KMS-11 (cell line): Measurements from ENCODE around the gene OS9.

ENCODE experiments used
- H2AFZ ChIP-seq: fragments of 200-600 bp; sonication (generic); 2 replicates; pipeline ENCODE4 v1.6.1; 2016; ENCODE audit warnings: antibody characterized with exemption, mixed run types, low read depth
- H3K27ac ChIP-seq: fragments of 200-600 bp; sonication (generic); 2 replicates; pipeline ENCODE4 v1.6.1; 2016; ENCODE audit warnings: mild to moderate bottlenecking, mixed run types
- H3K27me3 ChIP-seq: fragments of 200-600 bp; sonication (generic); 2 replicates; pipeline ENCODE4 v1.6.1; 2017; ENCODE audit warnings: mild to moderate bottlenecking, low read depth, mixed run types, moderate library complexity; ENCODE audit not compliant: insufficient read depth
- H3K36me3 ChIP-seq: fragments of 200-600 bp; sonication (generic); 2 replicates; pipeline ENCODE4 v1.6.1; 2017; ENCODE audit warnings: mild to moderate bottlenecking, mixed run types; ENCODE audit not compliant: insufficient read depth
- H3K4me1 ChIP-seq: fragments of 200-600 bp; sonication (generic); 2 replicates; pipeline ENCODE4 v1.6.1; 2016; ENCODE audit warnings: mild to moderate bottlenecking, low read depth, mixed run types; ENCODE audit not compliant: poor library complexity, severe bottlenecking
- H3K4me2 ChIP-seq: fragments of 200-600 bp; sonication (generic); 2 replicates; pipeline ENCODE4 v1.7.0; 2016; ENCODE audit warnings: mild to moderate bottlenecking, mixed run types
- H3K4me3 ChIP-seq: fragments of 200-600 bp; sonication (generic); IDR thresholded peaks from 2 replicates; pipeline ENCODE4 v1.6.1; 2017; ENCODE audit warnings: low read depth, low read length, mixed read lengths; ENCODE audit not compliant: insufficient read depth
- H3K79me2 ChIP-seq: fragments of 200-600 bp; sonication (generic); 2 replicates; pipeline ENCODE4 v1.6.1; 2016; ENCODE audit warnings: low read depth, mixed run types; ENCODE audit not compliant: insufficient read depth
- H3K9ac ChIP-seq: fragments of 200-600 bp; sonication (generic); 2 replicates; pipeline ENCODE4 v1.6.1; 2016; ENCODE audit warnings: mild to moderate bottlenecking, mixed run types
- H4K20me1 ChIP-seq: fragments of 200-600 bp; sonication (generic); 2 replicates; pipeline ENCODE4 v1.6.1; 2016; ENCODE audit warnings: mild to moderate bottlenecking, mixed run types; ENCODE audit not compliant: insufficient read depth
- CTCF ChIP-seq: fragments of 200-600 bp; sonication (generic); conservative IDR thresholded peaks from 2 replicates; pipeline ENCODE4 v1.6.1; 2017; ENCODE audit warnings: low read depth, mild to moderate bottlenecking, antibody characterized with exemption, low read length, moderate library complexity, mixed read lengths

The OS9 gene

GRCh38 chr12:57715786-57716185, 21.9 kb downstream of the OS9 start:
- Histone ChIP-seq H4K20me1 (no peaks in the 10 kb centered on the region), H3K36me3 (peaks cover 9% of the 10 kb centered on the region; the same call in 1 of the 2 replicates), H3K4me1 (no peaks in the 10 kb centered on the region), H3K9ac (no peak overlapping the region), H3K27ac (no peak overlapping the region), H2AFZ (no peak overlapping the region), H3K79me2 (no peaks in the 10 kb centered on the region), H3K4me2 (no peak overlapping the region), H3K27me3 (no peaks in the 10 kb centered on the region), H3K4me3 (no peak overlapping the region)
- no peak for TF ChIP-seq CTCF

GRCh38 chr12:57716305-57716704, 22.4 kb downstream of the OS9 start:
- Histone ChIP-seq H3K36me3 (peaks cover 9% of the 10 kb centered on the region; the same call in 1 of the 2 replicates), H3K4me2 (no peak overlapping the region), H3K79me2 (no peaks in the 10 kb centered on the region), H4K20me1 (no peaks in the 10 kb centered on the region), H3K9ac (no peak overlapping the region), H3K27me3 (no peaks in the 10 kb centered on the region), H3K4me1 (no peaks in the 10 kb centered on the region), H3K27ac (no peak overlapping the region), H3K4me3 (no peak overlapping the region), H2AFZ (no peak overlapping the region)
- no peak for TF ChIP-seq CTCF

- no peak overlapping the region for H2AFZ ChIP-seq
- H3K27ac ChIP-seq = no peak overlapping the region
- H3K4me1 ChIP-seq = no peaks in the 10 kb centered on the region
- no peaks in the 10 kb centered on the region for H3K27me3 ChIP-seq
- peaks cover 9% of the 10 kb centered on the region; the same call in 1 of the 2 replicates for H3K36me3 ChIP-seq
- no peak overlapping the region for H3K4me3 ChIP-seq
- no peak overlapping the region for H3K4me2 ChIP-seq
- no peak for TF ChIP-seq CTCF
- H4K20me1 ChIP-seq = no peaks in the 10 kb centered on the region
- H3K79me2 ChIP-seq = no peaks in the 10 kb centered on the region
- no peak overlapping the region for H3K9ac ChIP-seq
Observed at GRCh38 chr12:57717131-57717530, 23.2 kb downstream of the OS9 start.

GRCh38 chr12:57717846-57718640, 24.1 kb downstream of the OS9 start:
- H3K9ac ChIP-seq = no peak overlapping the region
- H3K27ac ChIP-seq = no peak overlapping the region
- no peak for TF ChIP-seq CTCF
- H3K79me2 ChIP-seq = no peaks in the 10 kb centered on the region
- peaks cover 9% of the 10 kb centered on the region; the same call in 1 of the 2 replicates for H3K36me3 ChIP-seq
- no peaks in the 10 kb centered on the region for H3K27me3 ChIP-seq
- H3K4me2 ChIP-seq = no peak overlapping the region
- no peak overlapping the region for H3K4me3 ChIP-seq
- no peaks in the 10 kb centered on the region for H4K20me1 ChIP-seq
- H2AFZ ChIP-seq = no peak overlapping the region
- H3K4me1 ChIP-seq = no peaks in the 10 kb centered on the region
